ENCODE results near the gene GLE1.

DNA sequence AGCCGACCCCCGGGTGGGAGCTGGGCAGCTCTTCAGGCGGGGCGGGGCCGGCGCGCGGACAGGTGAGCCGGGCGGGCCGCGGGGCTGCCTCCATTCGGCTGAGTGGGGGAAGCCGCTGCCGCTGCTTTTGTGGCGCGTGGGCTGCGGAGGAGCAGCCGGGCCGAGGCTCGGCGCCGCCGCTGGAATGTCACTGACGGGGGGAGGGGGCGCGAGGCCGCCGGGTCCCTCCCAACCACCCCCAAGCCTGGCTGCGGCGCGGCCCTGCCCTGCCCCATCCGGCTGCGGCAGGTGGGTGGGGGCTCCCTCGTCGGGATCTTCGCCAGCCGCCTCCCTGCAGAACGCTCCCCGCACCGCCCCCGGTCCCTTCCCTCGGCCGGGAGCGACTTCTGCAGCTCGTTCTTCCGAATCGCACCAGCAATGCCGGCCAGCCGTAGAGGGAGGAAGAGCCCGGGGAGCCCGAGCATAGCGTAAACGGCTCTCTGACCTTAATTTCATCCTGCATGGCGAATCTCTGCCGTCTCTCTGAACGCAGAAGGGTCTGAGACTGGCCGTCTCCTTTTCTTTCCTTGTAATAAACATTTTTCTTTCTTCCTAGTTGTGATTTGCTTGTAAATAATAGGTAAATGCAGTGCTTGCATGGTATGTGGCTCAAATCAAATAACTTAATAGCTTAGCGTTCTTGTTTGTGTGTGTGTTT lies 48.4 kb downstream of the GLE1 start:
- TF ChIP-seq, protein P1, sequence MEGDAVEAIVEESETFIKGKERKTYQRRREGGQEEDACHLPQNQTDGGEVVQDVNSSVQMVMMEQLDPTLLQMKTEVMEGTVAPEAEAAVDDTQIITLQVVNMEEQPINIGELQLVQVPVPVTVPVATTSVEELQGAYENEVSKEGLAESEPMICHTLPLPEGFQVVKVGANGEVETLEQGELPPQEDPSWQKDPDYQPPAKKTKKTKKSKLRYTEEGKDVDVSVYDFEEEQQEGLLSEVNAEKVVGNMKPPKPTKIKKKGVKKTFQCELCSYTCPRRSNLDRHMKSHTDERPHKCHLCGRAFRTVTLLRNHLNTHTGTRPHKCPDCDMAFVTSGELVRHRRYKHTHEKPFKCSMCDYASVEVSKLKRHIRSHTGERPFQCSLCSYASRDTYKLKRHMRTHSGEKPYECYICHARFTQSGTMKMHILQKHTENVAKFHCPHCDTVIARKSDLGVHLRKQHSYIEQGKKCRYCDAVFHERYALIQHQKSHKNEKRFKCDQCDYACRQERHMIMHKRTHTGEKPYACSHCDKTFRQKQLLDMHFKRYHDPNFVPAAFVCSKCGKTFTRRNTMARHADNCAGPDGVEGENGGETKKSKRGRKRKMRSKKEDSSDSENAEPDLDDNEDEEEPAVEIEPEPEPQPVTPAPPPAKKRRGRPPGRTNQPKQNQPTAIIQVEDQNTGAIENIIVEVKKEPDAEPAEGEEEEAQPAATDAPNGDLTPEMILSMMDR (conservative IDR thresholded peaks at IDR 0.05; ENCODE audit: low read depth, low read length) = no peak
- TF ChIP-seq EZH2phosphoT487 (IDR thresholded peaks at IDR 0.05; ENCODE audit: borderline replicate concordance, low read length) = no peak
- TF ChIP-seq EZH2 (IDR thresholded peaks at IDR 0.05; ENCODE audit: low read length, unreplicated experiment) = no peak
